NT2/D1 (cell line): ENCODE results near the gene PRKX.
"Not testable (repeated sequence)": the region's sequence is repeated elsewhere in the genome, so short reads cannot be mapped to it uniquely, and the experiment has no call there.

Experiments used
- YY1 ChIP-seq: IDR thresholded peaks from 2 replicates; pipeline ENCODE4 v1.6.1; 2011; ENCODE audit not compliant: insufficient read length, insufficient read depth
- ZNF274 ChIP-seq: IDR thresholded peaks from 2 replicates; pipeline ENCODE4 v1.6.1; 2011; ENCODE audit warnings: mild to moderate bottlenecking, low read depth, low read length

DNA sequence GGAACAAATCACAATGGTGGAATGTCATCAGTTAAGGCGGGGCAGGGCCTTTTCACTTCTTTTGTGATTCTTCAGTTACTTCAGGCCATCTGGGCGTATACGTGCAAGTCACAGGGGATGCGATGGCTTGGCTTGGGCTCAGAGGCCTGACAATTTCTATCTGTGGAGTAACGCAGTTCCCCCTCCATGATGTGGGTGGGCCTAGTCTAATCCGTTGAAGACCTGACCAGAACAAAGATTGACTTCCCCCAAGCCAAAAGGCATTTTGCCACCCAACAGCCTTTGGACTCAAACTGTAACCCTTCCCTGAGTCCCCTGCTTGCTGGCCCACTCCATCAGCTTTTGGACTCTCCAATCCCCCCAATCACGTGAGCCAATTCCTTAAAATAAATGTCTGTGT lies 153.4 kb downstream of the PRKX start:
- not testable (repeated sequence) for TF ChIP-seq ZNF274, YY1
